Prostate gland (tissue), 2 donors: Measurements from ENCODE around the gene ST3GAL6. TPM values are rescaled to one million over a fixed set of nuclear protein-coding genes. Genes with fewer than 3 reads are reported as not detected.

ENCODE experiments used
- DNase-seq: peaks from one replicate; pipeline ENCODE4 v3.0.0-alpha.2; 2019; ENCODE audit warnings: low spot score
- H3K27ac ChIP-seq, 2 donors: fragments of 200-600 bp; sonication (generic); 2 replicates each; pipeline ENCODE4 v1.5.1; 2017 to 2019
- H3K27me3 ChIP-seq: fragments of 200-600 bp; sonication (generic); replicated peaks from 2 replicates; pipeline ENCODE4 v1.5.1; 2019; ENCODE audit not compliant: insufficient read depth
- H3K36me3 ChIP-seq, 2 donors: fragments of 200-600 bp; sonication (generic); 1 replicate in 1 of 2; 2 replicates in 1 of 2; pipeline versions ENCODE4 v1.5.1 to v1.8.1; 2017 to 2019
- H3K4me1 ChIP-seq: fragments of 200-600 bp; sonication (generic); replicated peaks from 2 replicates; pipeline ENCODE4 v1.5.1; 2019
- H3K4me3 ChIP-seq, 2 donors: fragments of 200-600 bp; sonication (generic); 2 replicates each; pipeline ENCODE4 v1.5.1; 2017 to 2019
- H3K9me3 ChIP-seq: fragments of 200-600 bp; sonication (generic); 2 replicates; pipeline ENCODE4 v1.5.1; 2017
- CTCF ChIP-seq, 4 experiments: fragments of 200-600 bp in 2 of 4; fragments of 450-650 bp in 2 of 4; sonication (generic) in 2 of 4; IDR thresholded peaks; 1 replicate in 3 of 4; 2 replicates in 1 of 4; pipeline ENCODE4 v1.5.1; 2016 to 2019; ENCODE audit warnings: antibody characterized with exemption in 4 of 4, mild to moderate bottlenecking in 2 of 4, moderate library complexity in 2 of 4
- POLR2A ChIP-seq: fragments of 450-650 bp; IDR thresholded peaks from one replicate; pipeline ENCODE4 v1.6.1; 2016; ENCODE audit warnings: antibody characterized with exemption, mild to moderate bottlenecking
- POLR2AphosphoS5 ChIP-seq: sonication (generic); formaldehyde crosslinking; IDR thresholded peaks from one replicate; pipeline ENCODE4 v1.6.1; 2017; ENCODE audit warnings: antibody characterized with exemption
- WGBS: methylation state at CpG from one replicate; pipeline ENCODE4 v1.1.5; 2018; 5-methylcytosine and 5-hydroxymethylcytosine counted together
- intact Hi-C: fragments of 100-400 bp; cut with DNase I; formaldehyde crosslinking; loops from one replicate; pipeline ENCODE4 v1.14.2; 2022
- total RNA-seq, 2 donors: library from RNA; depleted of rRNA; stranded (reverse); fragments of >200 nt; gene quantifications; one replicate each; pipeline ENCODE4 v1.1.0, GENCODE V29; 2016

ST3GAL6 gene
- total RNA-seq, 2 donors from 2014 or later: 7.1 to 10.6 TPM

- TF ChIP-seq CTCF (IDR thresholded peaks at IDR 0.05): no peak
- no peak for TF ChIP-seq POLR2AphosphoS5
- no peak for TF ChIP-seq POLR2A
- DNase-seq: no peak
- H3K9me3 ChIP-seq: no peaks in the 10 kb centered on the region
- peaks cover 0 to 4% of the 10 kb centered on the region in 2 donors for H3K36me3 ChIP-seq
- no peaks in the 10 kb centered on the region for H3K27me3 ChIP-seq
- H3K4me1 ChIP-seq: no peaks in the 10 kb centered on the region
- H3K4me3 ChIP-seq: no peak overlapping the region
- H3K27ac ChIP-seq: no peak overlapping the region
- intact Hi-C loops: loop anchor here (5.0 kb wide), 1 partner anchor 209 kb away; no protein-coding TSS in a partner anchor
- WGBS: 59% methylated on average over 6 of the region's 6 CpGs
Observed at GRCh38 chr3:98811048-98811447, 47.9 kb downstream of the ST3GAL6 start.

- intact Hi-C loops: loop anchor here (5.0 kb wide), 1 partner anchor 211 kb away; no protein-coding TSS in a partner anchor
- no peaks in the 10 kb centered on the region for H3K36me3 ChIP-seq
- H3K4me1 ChIP-seq: no peaks in the 10 kb centered on the region
- H3K9me3 ChIP-seq: no peaks in the 10 kb centered on the region
- DNase-seq: no peak
- no peak for TF ChIP-seq POLR2A
- TF ChIP-seq CTCF (IDR thresholded peaks at IDR 0.05): peak in 3 of 4 experiments; percentile 67 to 78 (median 77)
- no peak for TF ChIP-seq POLR2AphosphoS5
- H3K27ac ChIP-seq: no peak overlapping the region
- WGBS: 55% methylated on average over 5 of the region's 5 CpGs
- no peak overlapping the region for H3K4me3 ChIP-seq
- H3K27me3 ChIP-seq: no peaks in the 10 kb centered on the region
Observed at GRCh38 chr3:98812851-98813374, 49.8 kb downstream of the ST3GAL6 start.

- Histone ChIP-seq H3K36me3 (no peaks in the 10 kb centered on the region), H3K4me3 (no peak overlapping the region), H3K4me1 (no peaks in the 10 kb centered on the region), H3K27me3 (no peaks in the 10 kb centered on the region), H3K9me3 (no peaks in the 10 kb centered on the region), H3K27ac (no peak overlapping the region)
- no peak for DNase-seq
- WGBS: 81% methylated on average over 5 of the region's 5 CpGs
- intact Hi-C loops: loop anchor here (5.0 kb wide), 2 partner anchors 213 to 937 kb away; no protein-coding TSS in a partner anchor
- no peak for TF ChIP-seq POLR2A
Observed at GRCh38 chr3:98814817-98815420, 51.8 kb downstream of the ST3GAL6 start.

GRCh38 chr3:98817547-98818041 lies 54.5 kb downstream of the ST3GAL6 start:
- DNase-seq: no peak
- WGBS: 24% methylated on average over 3 of the region's 3 CpGs
- Histone ChIP-seq H3K4me1 (no peaks in the 10 kb centered on the region), H3K4me3 (no peak overlapping the region), H3K27me3 (no peaks in the 10 kb centered on the region), H3K9me3 (no peaks in the 10 kb centered on the region), H3K27ac (no peak overlapping the region), H3K36me3 (no peaks in the 10 kb centered on the region)
- TF ChIP-seq CTCF (IDR thresholded peaks at IDR 0.05) (peak in 3 of 4 experiments; percentile 83 to 88 (median 86)), POLR2AphosphoS5 (no peak)
- intact Hi-C loops: loop anchor here (2.0 to 5.0 kb wide), 2 partner anchors 177 to 935 kb away; no protein-coding TSS in a partner anchor

GRCh38 chr3:98821063-98821462 lies 57.9 kb downstream of the ST3GAL6 start:
- no peaks in the 10 kb centered on the region for H3K36me3 ChIP-seq
- H3K27me3 ChIP-seq: no peaks in the 10 kb centered on the region
- DNase-seq: no peak
- H3K27ac ChIP-seq: no peak overlapping the region
- H3K4me1 ChIP-seq: no peaks in the 10 kb centered on the region
- TF ChIP-seq POLR2A (no peak), CTCF (IDR thresholded peaks at IDR 0.05) (no peak), POLR2AphosphoS5 (no peak)
- WGBS: 58% methylated on average over 3 of the region's 3 CpGs
- no peak overlapping the region for H3K4me3 ChIP-seq
- intact Hi-C loops: no loop called here
- H3K9me3 ChIP-seq: no peaks in the 10 kb centered on the region
